VCaP (cell line): Measurements from ENCODE around the gene KCNT2.

Experiments
- H3K27ac ChIP-seq: fragments of 450-650 bp; 2 replicates; pipeline ENCODE4 v1.5.1; 2017
- TF ChIP-seq, protein P1 (sequence below): fragments of 450-650 bp; conservative IDR thresholded peaks from 2 replicates; pipeline ENCODE4 v1.5.1; 2017; ENCODE audit warnings: mild to moderate bottlenecking, moderate library complexity

Gene KCNT2

DNA sequence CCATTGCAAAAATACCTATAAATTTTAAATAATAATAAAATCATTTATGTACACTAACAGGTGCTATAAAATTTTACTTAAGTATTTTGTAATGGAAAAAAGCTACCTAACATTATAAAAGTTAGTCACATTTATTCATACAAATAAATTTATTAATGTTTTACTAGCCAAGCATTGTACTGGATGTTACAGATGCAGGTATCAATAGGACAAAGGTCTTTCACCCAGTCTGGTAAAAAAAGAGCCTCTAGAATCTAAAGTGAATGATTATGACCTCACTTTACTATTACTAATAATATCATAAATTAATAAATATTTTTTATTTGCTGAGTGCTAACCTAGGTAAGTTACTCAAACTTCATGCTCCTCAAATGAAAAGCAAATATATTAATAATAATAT, 170.6 kb downstream of the KCNT2 start:
- TF ChIP-seq, protein P1, sequence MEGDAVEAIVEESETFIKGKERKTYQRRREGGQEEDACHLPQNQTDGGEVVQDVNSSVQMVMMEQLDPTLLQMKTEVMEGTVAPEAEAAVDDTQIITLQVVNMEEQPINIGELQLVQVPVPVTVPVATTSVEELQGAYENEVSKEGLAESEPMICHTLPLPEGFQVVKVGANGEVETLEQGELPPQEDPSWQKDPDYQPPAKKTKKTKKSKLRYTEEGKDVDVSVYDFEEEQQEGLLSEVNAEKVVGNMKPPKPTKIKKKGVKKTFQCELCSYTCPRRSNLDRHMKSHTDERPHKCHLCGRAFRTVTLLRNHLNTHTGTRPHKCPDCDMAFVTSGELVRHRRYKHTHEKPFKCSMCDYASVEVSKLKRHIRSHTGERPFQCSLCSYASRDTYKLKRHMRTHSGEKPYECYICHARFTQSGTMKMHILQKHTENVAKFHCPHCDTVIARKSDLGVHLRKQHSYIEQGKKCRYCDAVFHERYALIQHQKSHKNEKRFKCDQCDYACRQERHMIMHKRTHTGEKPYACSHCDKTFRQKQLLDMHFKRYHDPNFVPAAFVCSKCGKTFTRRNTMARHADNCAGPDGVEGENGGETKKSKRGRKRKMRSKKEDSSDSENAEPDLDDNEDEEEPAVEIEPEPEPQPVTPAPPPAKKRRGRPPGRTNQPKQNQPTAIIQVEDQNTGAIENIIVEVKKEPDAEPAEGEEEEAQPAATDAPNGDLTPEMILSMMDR, result no peak

DNA sequence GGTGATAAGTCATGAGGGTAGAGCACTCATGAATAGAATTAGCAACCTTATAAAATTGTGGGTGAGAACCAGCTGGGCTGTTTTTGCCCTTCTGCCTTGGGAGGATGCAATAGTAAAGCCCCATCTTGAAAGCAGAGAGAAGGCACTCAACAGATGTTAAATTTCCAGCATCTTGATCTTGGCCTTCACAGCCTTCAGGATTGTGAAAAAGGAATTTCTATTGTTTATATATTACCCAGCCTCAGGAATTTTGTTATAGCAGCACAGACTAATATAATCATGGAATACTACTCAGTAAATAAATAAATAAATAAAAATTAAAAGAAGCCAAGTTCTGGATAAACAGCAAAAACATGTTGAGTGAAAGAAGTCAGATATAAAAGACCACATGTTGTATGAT, 175.2 kb downstream of the KCNT2 start:
- TF ChIP-seq, protein P1, result no peak
- no peak overlapping the region for H3K27ac ChIP-seq

More for the DNA sequence above, 170.6 kb downstream of the KCNT2 start:
- no peak overlapping the region for H3K27ac ChIP-seq

DNA sequence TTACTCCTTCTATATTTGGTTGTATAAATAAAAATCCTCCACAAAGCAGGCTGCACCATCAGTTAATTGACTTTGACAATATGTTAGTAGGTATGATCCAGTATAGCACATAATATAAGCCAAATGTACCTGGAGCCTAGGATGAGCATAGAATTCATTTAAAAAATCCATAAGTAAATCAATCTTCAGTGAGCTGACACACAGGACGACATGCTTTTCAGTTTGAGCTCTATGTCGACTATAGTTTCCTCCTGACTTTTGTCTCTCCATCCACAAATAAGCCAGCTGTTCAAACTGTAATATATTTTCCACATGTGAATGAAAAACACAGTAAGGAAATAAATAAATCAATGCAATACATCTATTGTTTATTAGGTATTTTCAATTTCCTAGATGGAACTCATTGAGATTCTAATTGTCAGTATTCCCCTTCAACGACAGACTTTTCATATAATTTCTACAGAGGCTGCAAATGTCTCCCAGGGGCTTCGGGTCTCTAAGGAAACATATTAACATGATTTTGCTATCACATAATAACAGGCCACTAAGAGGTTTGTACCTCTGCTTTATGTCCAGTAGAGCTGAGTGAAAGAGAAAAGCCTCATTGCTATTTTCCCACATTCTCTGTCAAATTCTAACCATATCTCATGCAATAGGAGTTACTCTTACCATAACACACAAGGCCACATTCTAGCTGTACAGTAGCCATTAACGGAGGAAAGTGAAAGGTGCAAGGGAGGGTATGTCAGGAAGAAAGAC, 180.1 kb downstream of the KCNT2 start:
- H3K27ac ChIP-seq, result no peak overlapping the region
- TF ChIP-seq, protein P1, result no peak

DNA sequence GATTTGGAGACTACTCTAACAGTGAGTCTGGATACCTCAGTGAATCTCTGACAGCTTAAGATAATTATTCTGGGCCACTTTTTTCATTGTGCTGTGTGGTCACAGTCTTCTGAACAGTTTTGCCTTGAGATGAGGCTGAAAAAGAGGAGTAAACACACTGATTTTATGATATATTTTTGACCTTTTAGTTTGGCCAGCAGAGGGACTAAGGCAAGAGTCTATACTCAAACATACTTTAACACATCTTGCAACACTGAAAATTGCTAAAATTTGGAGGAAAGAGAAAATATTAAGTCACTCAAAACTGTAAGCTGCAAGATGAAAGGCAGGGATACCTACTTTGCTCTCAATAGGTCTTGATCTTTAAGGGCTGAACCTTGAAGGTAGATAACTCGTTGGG, 182.7 kb downstream of the KCNT2 start:
- TF ChIP-seq, protein P1, result no peak

DNA sequence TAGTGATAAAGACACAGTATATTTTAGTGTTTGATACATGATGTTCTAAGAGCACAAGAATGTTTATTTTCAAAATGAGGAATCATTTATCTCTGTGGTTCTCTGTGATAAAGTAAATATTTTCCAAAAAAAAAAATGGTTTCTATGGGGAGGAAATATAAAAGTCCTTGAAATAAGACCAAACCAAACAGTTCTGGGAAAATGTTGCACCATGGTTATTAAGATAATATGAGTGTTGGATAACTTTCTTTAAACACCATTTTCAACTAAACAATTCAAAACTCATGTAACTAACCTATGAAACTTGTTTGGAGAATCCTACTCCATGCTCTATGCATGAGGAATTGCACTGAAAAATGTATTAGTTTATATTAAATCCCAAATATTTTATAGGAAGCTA, 184.6 kb downstream of the KCNT2 start:
- TF ChIP-seq, protein P1, result no peak

More for the DNA sequence above, 182.7 kb downstream of the KCNT2 start:
- no peak overlapping the region for H3K27ac ChIP-seq

DNA sequence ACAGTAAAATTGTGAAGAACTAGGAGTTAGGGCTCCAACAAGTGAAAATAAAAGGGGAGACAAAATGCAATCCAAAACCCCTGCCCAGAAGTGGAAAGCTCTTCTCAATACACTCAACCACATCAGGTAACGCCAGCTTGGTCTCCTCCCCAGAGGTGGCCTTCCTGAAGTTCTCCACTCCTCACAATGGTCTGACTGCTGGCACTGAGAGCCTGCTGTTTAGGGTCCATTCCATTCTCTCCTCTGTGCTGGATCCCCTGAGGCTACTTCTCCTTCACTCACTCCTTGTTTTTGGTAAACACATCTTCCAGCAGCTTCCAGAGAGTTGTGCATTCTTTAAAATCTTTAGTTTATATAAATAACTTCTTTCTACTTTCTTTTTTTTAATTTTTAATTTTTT, 189.5 kb downstream of the KCNT2 start:
- H3K27ac ChIP-seq, result no peak overlapping the region
- TF ChIP-seq, protein P1, result no peak

More for the DNA sequence above, 184.6 kb downstream of the KCNT2 start:
- H3K27ac ChIP-seq, result no peak overlapping the region

DNA sequence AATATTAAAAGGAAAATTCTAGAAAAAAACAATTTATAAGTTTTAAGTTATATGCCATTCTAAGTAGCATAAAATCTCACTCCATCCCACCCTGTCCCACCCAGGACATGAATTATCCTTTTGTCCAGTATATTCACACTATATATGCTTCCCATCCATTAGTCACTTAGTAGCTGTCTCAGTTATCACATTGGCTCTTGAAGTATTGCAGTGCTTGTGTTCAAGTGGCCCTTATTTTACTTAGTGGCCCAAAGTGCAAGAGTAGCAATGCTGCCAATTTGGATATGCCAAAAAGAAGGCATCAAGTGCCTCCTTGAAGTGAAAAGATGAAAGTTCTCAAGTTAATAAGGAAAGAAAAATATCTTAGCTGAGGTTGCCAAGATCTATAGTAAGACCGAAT, 192.3 kb downstream of the KCNT2 start:
- no peak overlapping the region for H3K27ac ChIP-seq
- TF ChIP-seq, protein P1, result no peak
